CD4-positive, alpha-beta T cell (primary cell): ENCODE measurements around the gene CHD9. TPM values are rescaled to one million over a fixed set of nuclear protein-coding genes. Genes with fewer than 3 reads are reported as not detected.

Experiments used
- ATAC-seq: fragments of 200-7000 bp; cut with Tn5 transposase; one replicate; pipeline ENCODE4 v1.10.0; 2022; ENCODE audit warnings: mild to moderate bottlenecking; ENCODE audit not compliant: poor library complexity
- CTCF ChIA-PET: fragments of 350-600 bp; sonication (Branson Sonifier 250); formaldehyde crosslinking; loops from one replicate; lab custom pipeline; 2021; ENCODE audit warnings: antibody characterized with exemption, inconsistent platforms; lab: Charles Lee
- POLR2A ChIA-PET: fragments of 350-600 bp; sonication (Branson Sonifier 250); formaldehyde crosslinking; loops from one replicate; lab custom pipeline; 2021; ENCODE audit warnings: antibody characterized with exemption, inconsistent platforms; lab: Charles Lee
- DNase-seq, 14 experiments: peaks; one replicate each; pipeline ENCODE4 v3.0.0-alpha.2; 2013 to 2020; ENCODE audit warnings: mixed read lengths in 2 of 14
- H3K27ac ChIP-seq, 2 donors: one replicate each; pipeline versions ENCODE4 v1.5.1 to v1.7.0; 2013; ENCODE audit warnings: low read length in 2 of 2, low read depth in 1 of 2, mild to moderate bottlenecking in 1 of 2
- H3K27me3 ChIP-seq, 2 experiments: 1 replicate in 1 of 2; 2 replicates in 1 of 2; pipeline versions ENCODE4 v1.6.1 to v1.7.0; 2013; ENCODE audit warnings: low read length in 2 of 2, control low read depth in 1 of 2, mild to moderate bottlenecking in 1 of 2, moderate library complexity in 1 of 2; ENCODE audit not compliant: insufficient read depth in 2 of 2, control insufficient read depth in 1 of 2
- H3K36me3 ChIP-seq: one replicate; pipeline ENCODE4 v1.6.1; 2013; ENCODE audit warnings: low read length, control low read depth; ENCODE audit not compliant: insufficient read depth
- H3K4me1 ChIP-seq: one replicate; pipeline ENCODE4 v1.6.1; 2013; ENCODE audit warnings: low read length, control low read depth; ENCODE audit not compliant: insufficient read depth
- H3K4me3 ChIP-seq: one replicate; pipeline ENCODE4 v1.5.1; 2013; ENCODE audit warnings: mild to moderate bottlenecking, low read length, moderate library complexity
- H3K9me3 ChIP-seq, 2 experiments: 1 replicate in 1 of 2; 2 replicates in 1 of 2; pipeline versions ENCODE4 v1.6.1 to v1.7.0; 2013; ENCODE audit warnings: low read length in 2 of 2, mild to moderate bottlenecking in 2 of 2, control low read depth in 1 of 2, moderate library complexity in 1 of 2; ENCODE audit not compliant: control insufficient read depth in 1 of 2, insufficient read depth in 1 of 2
- H3K27ac Mint-ChIP-seq: one replicate; pipeline ENCODE4 v1.8.0; 2020; ENCODE audit warnings: mixed read lengths
- H3K27me3 Mint-ChIP-seq: one replicate; pipeline ENCODE4 v1.8.0; 2021; ENCODE audit warnings: mixed read lengths
- H3K36me3 Mint-ChIP-seq: one replicate; pipeline ENCODE4 v1.8.0; 2021; ENCODE audit warnings: low read depth, mixed read lengths
- H3K4me1 Mint-ChIP-seq: one replicate; pipeline ENCODE4 v1.8.0; 2021; ENCODE audit warnings: low read depth, mixed read lengths
- H3K4me3 Mint-ChIP-seq: one replicate; pipeline ENCODE4 v1.8.0; 2020; ENCODE audit warnings: mild to moderate bottlenecking, mixed read lengths
- H3K9me3 Mint-ChIP-seq: one replicate; pipeline ENCODE4 v1.8.0; 2020; ENCODE audit warnings: mixed read lengths
- intact Hi-C, 2 experiments: fragments of 100-400 bp; cut with DNase I in 1 of 2; cut with micrococcal nuclease in 1 of 2; formaldehyde crosslinking; loops; one replicate each; pipeline versions ENCODE4 v1.15.1 to v1.9.0; 2023 to 2025; cut with DNase I, micrococcal nuclease
- total RNA-seq, 174 experiments: library from RNA in 2 of 174; stranded (reverse) in 2 of 174; gene quantifications; one replicate each; pipeline ENCODE4 v1.2.3 and lab custom pipeline; 2021 to 2026
- TF ChIP-seq, protein P1 (sequence below): fragments of 200-600 bp; IDR thresholded peaks from one replicate; pipeline ENCODE4 v1.8.0; 2022; ENCODE audit warnings: antibody characterized with exemption, mild to moderate bottlenecking

CHD9 gene
- total RNA-seq, 2 experiments from 2014 or later = 28.2 to 28.8 TPM

DNA sequence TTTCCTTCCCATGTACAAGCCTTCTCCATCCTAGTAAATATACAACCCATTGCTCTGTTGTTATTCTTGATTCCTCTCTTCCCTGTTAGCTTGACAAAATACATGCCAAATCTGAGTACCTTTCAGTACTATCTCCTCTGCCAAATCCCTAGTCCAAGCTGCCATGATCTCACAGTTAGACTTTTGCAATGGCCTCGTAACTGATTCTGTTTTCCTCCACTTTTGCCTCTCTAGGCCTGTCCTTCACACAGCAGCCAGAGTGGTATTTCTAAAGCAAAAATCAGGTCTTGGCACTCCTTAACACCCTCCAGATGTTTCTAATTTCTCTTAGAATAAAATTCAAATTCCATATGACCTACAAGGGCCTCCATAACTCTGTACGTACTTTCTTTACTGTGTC, 226.5 kb downstream of the CHD9 start:
- Mint-ChIP-seq H3K4me1 (no peaks in the 10 kb centered on the region), H3K9me3 (no peaks in the 10 kb centered on the region)
- CTCF ChIA-PET = no interaction called here

DNA sequence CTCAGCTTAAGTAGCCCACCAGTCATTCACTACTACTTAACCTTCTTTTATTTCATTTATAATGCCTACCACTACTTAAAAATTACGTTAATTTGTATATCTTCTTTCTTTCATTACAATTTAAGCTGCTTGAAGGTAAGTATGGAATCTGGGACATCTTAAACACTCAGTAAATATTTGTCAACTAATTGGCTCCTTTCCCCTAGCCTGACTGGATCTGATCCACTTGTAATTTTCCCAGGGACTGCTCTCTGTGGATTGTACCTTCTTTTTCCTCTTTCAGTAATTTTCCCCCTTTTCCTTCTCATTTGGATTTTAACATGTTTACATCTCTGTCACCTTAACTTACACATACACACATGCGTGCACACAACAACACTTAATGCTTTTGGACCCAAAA, 227.1 kb downstream of the CHD9 start:
- no peak for DNase-seq
- no peaks in the 10 kb centered on the region for H3K4me1 Mint-ChIP-seq
- POLR2A ChIA-PET = no interaction called here
- no peak overlapping the region for H3K4me3 Mint-ChIP-seq
- no peaks in the 10 kb centered on the region for H3K9me3 ChIP-seq
- intact Hi-C loops = loop anchor here (2.0 kb wide), 1 partner anchor 227 kb away; the partner anchor contains the start of gene CHD9 (in 2 of the 2)
- TF ChIP-seq, protein P1, sequence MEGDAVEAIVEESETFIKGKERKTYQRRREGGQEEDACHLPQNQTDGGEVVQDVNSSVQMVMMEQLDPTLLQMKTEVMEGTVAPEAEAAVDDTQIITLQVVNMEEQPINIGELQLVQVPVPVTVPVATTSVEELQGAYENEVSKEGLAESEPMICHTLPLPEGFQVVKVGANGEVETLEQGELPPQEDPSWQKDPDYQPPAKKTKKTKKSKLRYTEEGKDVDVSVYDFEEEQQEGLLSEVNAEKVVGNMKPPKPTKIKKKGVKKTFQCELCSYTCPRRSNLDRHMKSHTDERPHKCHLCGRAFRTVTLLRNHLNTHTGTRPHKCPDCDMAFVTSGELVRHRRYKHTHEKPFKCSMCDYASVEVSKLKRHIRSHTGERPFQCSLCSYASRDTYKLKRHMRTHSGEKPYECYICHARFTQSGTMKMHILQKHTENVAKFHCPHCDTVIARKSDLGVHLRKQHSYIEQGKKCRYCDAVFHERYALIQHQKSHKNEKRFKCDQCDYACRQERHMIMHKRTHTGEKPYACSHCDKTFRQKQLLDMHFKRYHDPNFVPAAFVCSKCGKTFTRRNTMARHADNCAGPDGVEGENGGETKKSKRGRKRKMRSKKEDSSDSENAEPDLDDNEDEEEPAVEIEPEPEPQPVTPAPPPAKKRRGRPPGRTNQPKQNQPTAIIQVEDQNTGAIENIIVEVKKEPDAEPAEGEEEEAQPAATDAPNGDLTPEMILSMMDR = no peak
- H3K9me3 Mint-ChIP-seq = no peaks in the 10 kb centered on the region
- peaks cover 16% of the 10 kb centered on the region for H3K36me3 ChIP-seq
- H3K27me3 Mint-ChIP-seq = no peaks in the 10 kb centered on the region
- no peak overlapping the region for H3K27ac ChIP-seq
- H3K4me1 ChIP-seq = no peaks in the 10 kb centered on the region
- no peak for ATAC-seq
- H3K4me3 ChIP-seq = no peak overlapping the region
- no peaks in the 10 kb centered on the region for H3K27me3 ChIP-seq
- H3K27ac Mint-ChIP-seq = no peak overlapping the region
- CTCF ChIA-PET = no interaction called here
- peaks cover 17% of the 10 kb centered on the region for H3K36me3 Mint-ChIP-seq

More for the DNA sequence above, 226.5 kb downstream of the CHD9 start:
- no peaks in the 10 kb centered on the region for H3K9me3 ChIP-seq
- no peak overlapping the region for H3K27ac Mint-ChIP-seq
- H3K4me1 ChIP-seq = no peaks in the 10 kb centered on the region
- no peaks in the 10 kb centered on the region for H3K27me3 Mint-ChIP-seq
- TF ChIP-seq, protein P1 = no peak
- H3K36me3 Mint-ChIP-seq = peaks cover 15% of the 10 kb centered on the region
- no peak overlapping the region for H3K27ac ChIP-seq
- POLR2A ChIA-PET = no interaction called here
- DNase-seq = no peak
- intact Hi-C loops = no loop called here
- peaks cover 16% of the 10 kb centered on the region for H3K36me3 ChIP-seq
- H3K4me3 ChIP-seq = no peak overlapping the region
- H3K4me3 Mint-ChIP-seq = no peak overlapping the region
- H3K27me3 ChIP-seq = no peaks in the 10 kb centered on the region
- ATAC-seq = no peak

DNA sequence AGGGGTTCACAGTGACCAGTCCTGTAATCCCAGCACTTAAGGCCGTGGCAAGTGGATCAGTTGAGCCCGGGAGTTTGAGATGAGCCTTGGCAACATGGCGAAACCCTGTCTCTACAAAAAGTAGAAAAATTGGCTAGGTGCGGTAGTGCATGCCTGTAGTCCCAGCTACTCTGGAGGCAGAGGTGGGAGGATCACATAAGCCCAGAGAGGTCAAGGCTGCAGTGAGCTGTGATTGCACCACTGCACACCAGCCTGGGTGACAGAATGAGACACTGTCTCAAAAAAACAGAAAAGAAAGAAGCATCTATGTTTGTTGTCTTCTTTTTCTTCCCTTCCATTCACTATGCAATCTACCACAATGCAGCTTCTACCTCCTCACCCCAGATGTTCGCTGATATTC, 227.5 kb downstream of the CHD9 start:
- intact Hi-C loops = loop anchor here (2.0 kb wide), 1 partner anchor 228 kb away; the partner anchor contains the start of gene CHD9 (in 2 of the 2)
- Mint-ChIP-seq H3K4me1 (no peaks in the 10 kb centered on the region), H3K4me3 (no peak overlapping the region), H3K27ac (no peak overlapping the region), H3K36me3 (peaks cover 22% of the 10 kb centered on the region), H3K9me3 (no peaks in the 10 kb centered on the region), H3K27me3 (no peaks in the 10 kb centered on the region)
- TF ChIP-seq, protein P1 = no peak
- H3K36me3 ChIP-seq = peaks cover 18% of the 10 kb centered on the region
- ChIA-PET CTCF (no interaction called here), POLR2A (no interaction called here)
- H3K27me3 ChIP-seq = no peaks in the 10 kb centered on the region
- H3K4me1 ChIP-seq = no peaks in the 10 kb centered on the region
- no peak overlapping the region for H3K27ac ChIP-seq
- no peaks in the 10 kb centered on the region for H3K9me3 ChIP-seq
- ATAC-seq = no peak
- DNase-seq = no peak
- no peak overlapping the region for H3K4me3 ChIP-seq
